CD4-positive, alpha-beta T cell treated with Interleukin-2 at 100 ng/mL for 4 hours (primary cell): ENCODE data around the gene ZNF135.

Source experiments
- DNase-seq: peaks from one replicate; pipeline ENCODE4 v3.0.0-alpha.2; 2020; ENCODE audit warnings: low spot score

ZNF135 gene

DNA sequence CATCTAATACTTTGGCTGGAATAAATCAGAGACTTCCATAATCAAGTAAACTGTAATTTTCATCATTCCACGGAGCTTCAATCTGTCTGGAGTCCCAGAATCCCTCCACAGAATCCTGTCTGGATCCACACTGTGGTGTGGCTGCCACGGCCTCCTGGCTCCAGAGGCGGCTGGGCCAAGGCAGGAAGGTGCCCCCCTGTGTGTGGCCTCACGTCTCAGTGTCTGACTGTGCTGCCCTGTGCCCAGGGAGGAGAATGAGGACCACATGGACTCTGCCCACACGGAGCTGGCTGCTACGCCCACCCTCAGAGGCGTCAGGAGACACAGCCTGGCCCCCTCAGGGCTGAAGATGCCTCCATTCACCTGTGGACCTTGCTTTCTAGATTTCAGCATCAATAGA lies 12.2 kb upstream of the ZNF135 start:
- DNase-seq = no peak

- DNase-seq = no peak
These were observed 11.4 kb upstream of the ZNF135 start for GRCh38 chr19:58047672-58048071.

DNA sequence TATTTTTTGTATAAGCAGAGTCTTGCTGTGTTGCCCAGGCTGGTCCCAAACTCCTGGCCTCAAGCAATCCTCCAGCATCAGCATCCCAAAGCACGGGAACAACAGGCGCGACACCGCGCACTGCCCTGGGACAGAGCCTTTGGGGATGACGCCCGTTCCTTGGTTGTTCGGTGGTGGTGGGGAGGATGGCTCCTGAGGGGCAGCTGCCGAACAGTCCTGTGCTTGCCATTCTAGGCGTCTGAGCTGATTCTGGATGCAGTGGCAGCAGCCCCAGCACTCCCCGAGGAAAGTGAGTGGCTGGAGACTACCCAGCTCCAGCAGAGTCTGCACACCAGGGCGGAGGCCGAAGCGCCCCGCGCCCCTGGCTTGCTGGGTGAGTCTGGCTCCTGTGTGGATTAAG lies 6.8 kb upstream of the ZNF135 start:
- DNase-seq = no peak

- DNase-seq = no peak
These were observed 5.5 kb upstream of the ZNF135 start for GRCh38 chr19:58053480-58054156.

DNA sequence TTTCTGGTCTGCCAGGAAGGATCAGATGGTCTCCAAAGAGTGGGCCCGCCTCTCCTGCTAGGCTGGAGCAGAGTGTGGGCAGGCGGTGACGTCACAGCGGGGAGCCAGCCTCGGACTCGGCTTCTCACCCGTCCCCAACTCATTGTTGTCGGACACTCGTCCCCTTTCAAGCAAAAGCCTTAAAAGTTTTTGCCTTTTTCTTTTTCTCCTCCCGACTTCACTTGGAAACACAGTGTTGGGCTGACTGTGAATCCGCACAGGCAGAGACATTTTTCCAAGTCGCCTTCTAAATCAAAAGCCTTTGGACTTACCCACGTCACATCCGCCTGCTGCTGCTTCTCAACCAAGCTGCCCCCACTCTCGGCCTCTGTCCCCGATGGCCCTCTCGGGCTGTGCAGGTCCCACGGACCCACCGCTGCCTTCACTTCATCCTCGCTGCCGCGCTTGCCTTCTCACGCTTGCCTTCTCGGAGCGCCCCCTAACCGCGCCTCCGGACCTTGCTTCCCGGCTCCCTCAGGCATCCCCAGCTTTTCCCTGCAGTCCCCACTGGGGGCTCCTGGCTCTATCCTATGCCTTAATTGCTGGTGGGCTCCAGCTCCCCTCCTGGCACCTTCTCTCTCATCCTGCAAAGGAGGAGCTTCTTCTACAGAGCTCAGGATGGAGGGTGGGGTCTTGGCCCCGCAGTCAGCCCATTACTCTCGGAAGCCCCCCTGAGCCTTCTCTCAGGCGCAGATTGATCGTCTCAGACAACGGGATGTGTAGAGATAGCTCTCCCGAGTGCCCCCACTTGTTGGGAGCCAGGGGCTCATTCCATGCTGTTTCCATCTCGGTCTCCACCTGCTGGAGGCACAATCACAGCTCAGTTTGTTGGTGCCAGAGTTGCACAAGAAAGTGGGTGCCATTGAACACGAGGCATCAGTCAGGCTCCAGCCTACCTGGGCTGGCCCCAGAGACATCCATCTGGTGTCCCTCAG lies 3.9 kb upstream of the ZNF135 start:
- no peak for DNase-seq

DNA sequence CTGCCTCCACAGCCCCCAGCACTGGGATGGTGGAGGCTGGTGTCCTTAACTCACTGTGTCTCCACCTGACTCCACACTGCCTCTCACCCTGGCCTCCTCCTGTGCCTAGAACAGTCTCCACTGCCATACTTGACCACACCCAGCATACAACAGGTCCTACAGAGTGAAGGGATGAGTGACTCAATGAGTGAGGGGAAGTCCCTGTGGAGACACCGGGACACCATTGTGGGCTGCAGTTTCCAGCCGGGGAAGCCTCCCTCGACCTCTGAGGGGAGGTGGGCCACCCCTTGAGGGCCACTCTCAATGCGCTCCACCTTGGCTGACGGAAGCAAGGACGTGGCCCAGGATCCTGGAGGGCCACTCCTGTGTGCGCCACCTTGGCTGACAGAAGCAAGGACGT lies 2.8 kb upstream of the ZNF135 start:
- DNase-seq = no peak

GRCh38 chr19:58056861-58057260 lies 2.2 kb upstream of the ZNF135 start:
- no peak for DNase-seq

DNA sequence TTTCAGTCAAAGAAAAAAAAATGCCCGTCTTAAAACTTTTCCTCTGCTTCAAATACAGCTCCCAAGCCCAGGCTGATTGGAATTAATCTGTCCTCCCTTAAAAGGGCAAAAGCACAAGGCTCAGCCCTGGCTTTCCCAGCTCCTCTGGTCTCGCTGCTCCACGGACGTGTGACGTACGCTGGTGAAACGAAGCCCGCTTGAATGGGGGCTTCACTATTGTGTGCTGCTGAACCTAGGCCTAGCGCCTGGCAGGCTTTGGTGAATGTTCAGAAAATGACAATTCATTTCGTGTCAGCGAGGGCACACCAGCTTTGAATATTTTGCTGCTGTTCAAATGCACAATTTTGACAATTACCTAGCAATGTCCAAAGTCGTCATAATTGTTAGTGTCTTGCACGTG lies 615 bp upstream of the ZNF135 start:
- DNase-seq = no peak

DNA sequence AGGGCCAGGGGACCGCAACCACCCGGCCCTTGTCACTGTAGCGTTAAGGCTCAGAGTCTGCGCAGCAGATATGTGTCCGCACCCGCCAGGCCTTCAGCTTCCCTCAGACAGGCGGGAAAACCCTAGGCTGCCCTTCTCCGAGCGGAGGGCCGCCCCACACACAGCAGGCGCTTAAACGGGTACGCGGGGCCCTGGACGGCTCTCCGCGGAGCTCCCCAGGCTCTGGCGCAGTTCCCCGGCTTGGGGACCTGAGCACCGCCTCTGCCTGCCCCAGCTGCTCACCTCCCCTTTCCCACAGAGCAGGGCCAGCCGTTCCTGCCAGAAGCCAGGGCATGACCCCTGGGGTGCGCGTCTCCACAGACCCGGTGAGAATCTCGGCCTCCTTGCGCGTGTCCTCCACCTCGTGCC lies 593 bp downstream of the ZNF135 start:
- no peak for DNase-seq

DNA sequence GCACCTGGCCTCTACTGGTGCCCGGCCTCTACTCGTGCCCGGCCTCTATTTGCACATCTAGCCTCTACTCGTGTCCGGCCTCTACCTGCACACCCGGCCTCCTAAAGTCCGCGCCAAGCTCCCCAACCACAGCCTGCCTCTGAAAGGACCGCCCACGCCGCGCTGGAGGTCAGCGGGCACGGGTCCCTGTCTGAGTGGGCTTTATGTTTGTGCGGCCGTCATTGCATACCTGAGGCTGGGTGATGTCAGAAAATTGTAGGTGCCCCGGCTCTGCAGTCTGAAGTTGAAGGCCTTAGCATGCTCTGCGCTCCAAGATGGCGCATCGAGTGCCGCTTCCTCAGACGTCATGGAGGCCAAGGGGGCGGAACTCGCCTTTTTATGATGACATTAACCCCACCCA lies 1.1 kb downstream of the ZNF135 start:
- DNase-seq = no peak

- DNase-seq = no peak
These were observed 4.6 kb downstream of the ZNF135 start for GRCh38 chr19:58063712-58064111.

GRCh38 chr19:58067240-58067912 lies 8.3 kb downstream of the ZNF135 start:
- no peak for DNase-seq

DNA sequence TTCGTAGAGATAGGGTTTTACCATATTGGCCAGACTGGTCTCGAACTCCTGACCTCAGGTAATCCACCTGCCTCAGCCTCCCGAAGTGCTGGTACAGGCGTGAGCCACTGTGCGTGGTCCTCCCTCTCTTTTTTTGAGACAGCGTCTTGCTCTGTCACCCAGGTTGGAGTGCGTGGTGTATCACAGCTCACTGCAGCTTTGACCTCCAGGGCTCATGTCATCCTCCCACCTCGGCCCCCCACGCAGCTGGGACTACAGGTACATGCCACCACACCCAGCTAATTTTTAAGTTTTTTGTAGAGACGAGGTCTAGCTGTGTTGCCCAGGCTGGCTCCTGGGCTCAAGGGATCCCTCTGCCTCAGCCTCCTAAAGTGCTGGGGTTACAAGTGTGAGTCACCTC lies 20.7 kb downstream of the ZNF135 start:
- no peak for DNase-seq

DNA sequence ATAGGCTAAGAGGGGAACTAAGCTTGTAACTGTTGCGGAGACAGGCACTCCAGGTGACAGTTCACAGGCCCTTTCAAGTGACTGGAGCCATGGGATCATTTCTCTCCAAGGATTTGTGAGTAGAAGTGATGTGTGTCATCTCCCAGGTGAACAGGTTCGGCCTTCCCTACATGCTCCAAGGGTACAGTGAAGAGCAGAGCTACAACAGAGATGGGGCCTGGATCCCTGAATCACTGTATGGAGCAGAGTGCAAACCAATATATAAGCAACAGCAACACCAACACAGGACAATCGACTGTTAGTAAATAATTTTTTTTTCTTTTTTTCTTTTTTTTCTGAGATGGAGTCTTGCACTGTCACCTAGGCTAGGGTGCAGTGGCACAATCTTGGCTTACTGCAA lies 23.9 kb downstream of the ZNF135 start:
- DNase-seq = no peak

- DNase-seq = no peak
These were observed 25.7 kb downstream of the ZNF135 start for GRCh38 chr19:58084596-58085347.

DNA sequence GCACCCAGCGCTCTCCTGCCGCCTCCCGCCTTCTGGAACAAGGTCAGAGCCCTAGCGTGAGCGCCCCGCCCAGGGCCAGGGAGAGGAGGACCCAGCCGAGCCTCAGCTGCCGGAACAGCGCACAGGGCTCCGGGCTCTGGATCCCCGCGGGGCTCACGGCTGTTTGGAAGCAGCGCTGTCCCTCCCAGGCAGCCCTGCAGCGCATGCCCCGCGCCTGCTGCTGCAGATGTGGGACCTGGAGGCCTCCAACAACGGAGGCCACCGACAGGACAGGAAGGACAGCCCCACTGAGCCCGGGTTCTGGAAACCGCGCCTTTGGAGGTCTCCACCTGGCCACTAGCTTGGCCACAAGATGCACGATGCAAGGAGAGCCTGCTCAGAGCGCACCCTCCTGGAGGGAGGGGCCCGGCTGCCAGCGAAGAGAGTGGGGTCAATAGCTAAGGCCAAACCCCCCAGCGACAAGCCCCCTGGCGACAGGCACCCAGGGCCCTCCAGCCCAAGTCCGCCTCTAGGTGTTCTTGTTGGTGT lies 26.3 kb downstream of the ZNF135 start:
- no peak for DNase-seq

DNA sequence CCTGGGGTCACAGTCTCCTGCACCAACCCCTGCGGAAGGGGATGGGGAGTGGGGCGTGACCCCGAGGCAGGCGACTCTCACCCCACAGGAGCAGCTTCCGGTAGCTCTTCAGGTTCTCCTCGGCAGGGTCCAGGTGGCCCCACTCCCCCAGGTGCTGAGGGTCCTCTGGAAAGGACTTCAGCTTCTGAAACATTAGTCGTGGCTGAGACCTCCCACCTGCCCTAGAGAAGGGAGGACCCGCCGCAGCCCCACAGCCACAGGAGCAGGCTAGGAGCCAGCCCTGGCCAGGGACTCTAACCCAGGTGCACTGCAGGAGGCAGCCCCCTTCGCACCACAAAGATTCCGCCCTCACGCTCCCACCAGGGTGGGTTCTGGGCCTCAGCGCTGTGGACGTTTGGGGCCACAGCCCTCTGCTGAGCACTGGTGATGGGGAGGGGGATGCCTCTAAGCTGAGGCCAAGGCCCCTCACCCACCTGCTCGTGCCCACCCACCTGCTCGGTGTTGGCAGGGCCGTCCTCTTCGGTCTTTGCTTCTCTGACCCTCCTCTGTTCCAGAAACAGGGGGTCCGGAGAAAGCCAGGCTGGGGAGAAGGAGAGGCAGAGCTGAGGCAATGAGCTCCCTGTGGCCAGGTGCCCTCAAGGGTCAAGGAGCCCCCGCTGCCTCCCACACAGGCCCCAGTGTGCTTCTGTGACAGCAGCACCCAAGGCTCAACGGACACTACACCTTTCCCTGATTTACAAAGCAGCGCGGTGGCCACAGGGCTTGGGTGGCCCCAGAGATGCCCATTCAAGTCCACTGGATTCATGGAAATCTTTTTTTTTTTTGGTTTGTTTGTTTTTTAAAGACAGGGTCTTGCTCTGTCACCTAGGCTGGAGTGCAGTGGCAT lies 28.0 kb downstream of the ZNF135 start:
- no peak for DNase-seq

DNA sequence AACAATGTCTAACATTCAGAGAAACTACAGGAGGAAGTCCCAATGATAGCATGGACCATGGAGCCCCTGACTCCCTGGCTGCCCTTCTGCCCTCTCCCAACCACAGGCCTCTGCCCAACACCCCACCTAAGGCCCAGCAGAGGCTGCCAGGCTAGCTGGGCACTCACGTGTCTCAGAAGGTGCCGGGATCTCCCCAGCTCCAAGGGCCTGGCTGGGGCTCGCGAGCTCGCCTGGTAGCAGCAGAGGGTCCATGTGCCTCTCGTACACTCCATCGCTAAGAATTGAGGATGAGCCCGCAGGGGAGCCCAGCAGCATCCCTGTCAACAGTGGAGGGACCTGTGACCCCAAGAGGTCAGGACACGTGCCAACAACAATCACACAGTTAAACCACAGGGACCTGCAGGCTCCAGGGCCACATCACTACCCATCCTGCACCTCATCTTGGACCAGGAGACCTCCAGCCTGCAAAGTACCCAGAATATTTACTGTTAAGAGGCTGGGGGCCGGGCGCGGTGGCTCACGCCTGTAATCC lies 29.5 kb downstream of the ZNF135 start:
- DNase-seq = no peak

- no peak for DNase-seq
These were observed 30.8 kb downstream of the ZNF135 start for GRCh38 chr19:58089846-58090245.

- no peak for DNase-seq
These were observed 32.3 kb downstream of the ZNF135 start for GRCh38 chr19:58091251-58091995.
